H54 (cell line): Measurements from ENCODE around the gene MYRIP.

Experiments
- DNase-seq: peaks from one replicate; pipeline ENCODE4 v3.0.0; 2011; ENCODE audit warnings: low spot score, mixed read lengths; ENCODE audit not compliant: insufficient read length
- FAIRE-seq: peaks from 3 replicates; lab custom pipeline; 2011; peaks lifted over from hg19 to GRCh38; lab: Jason Lieb, UNC
- POLR2A ChIP-seq: IDR thresholded peaks from 2 replicates; pipeline ENCODE4 v1.6.1; 2011; ENCODE audit warnings: low read depth, mild to moderate bottlenecking, low read length

MYRIP gene

GRCh38 chr3:39936848-39937247 lies 127.4 kb downstream of the MYRIP start:
- DNase-seq (no peak), FAIRE-seq (no peak)
- no peak for TF ChIP-seq POLR2A

GRCh38 chr3:39937315-39937714 lies 127.9 kb downstream of the MYRIP start:
- no peak for TF ChIP-seq POLR2A
- DNase-seq (no peak), FAIRE-seq (no peak)

GRCh38 chr3:39937874-39938273 lies 128.5 kb downstream of the MYRIP start:
- TF ChIP-seq POLR2A = no peak
- DNase-seq (no peak), FAIRE-seq (no peak)

- DNase-seq (no peak), FAIRE-seq (no peak)
- TF ChIP-seq POLR2A = no peak
Observed at GRCh38 chr3:39941931-39942330, 132.5 kb downstream of the MYRIP start.

GRCh38 chr3:39960515-39961191 lies 151.2 kb downstream of the MYRIP start:
- FAIRE-seq = no peak

GRCh38 chr3:39961230-39961629 lies 151.8 kb downstream of the MYRIP start:
- TF ChIP-seq POLR2A = no peak
- DNase-seq (no peak), FAIRE-seq (no peak)

More at GRCh38 chr3:39960515-39961191, 151.2 kb downstream of the MYRIP start:
- TF ChIP-seq POLR2A = no peak
- DNase-seq = no peak

GRCh38 chr3:39962581-39962980 lies 153.2 kb downstream of the MYRIP start:
- TF ChIP-seq POLR2A = no peak
- FAIRE-seq = no peak
- no peak for DNase-seq

GRCh38 chr3:39965461-39965860 lies 156.1 kb downstream of the MYRIP start:
- DNase-seq (no peak), FAIRE-seq (no peak)
- TF ChIP-seq POLR2A = no peak

GRCh38 chr3:39965997-39966396 lies 156.6 kb downstream of the MYRIP start:
- DNase-seq (no peak), FAIRE-seq (no peak)
- no peak for TF ChIP-seq POLR2A

GRCh38 chr3:39970982-39971381 lies 161.6 kb downstream of the MYRIP start:
- DNase-seq (no peak), FAIRE-seq (no peak)
- no peak for TF ChIP-seq POLR2A

- no peak for TF ChIP-seq POLR2A
- DNase-seq (no peak), FAIRE-seq (no peak)
Observed at GRCh38 chr3:39971559-39972031, 162.2 kb downstream of the MYRIP start.

GRCh38 chr3:39972508-39972907 lies 163.1 kb downstream of the MYRIP start:
- no peak for TF ChIP-seq POLR2A
- DNase-seq (no peak), FAIRE-seq (no peak)

- no peak for TF ChIP-seq POLR2A
- FAIRE-seq (no peak), DNase-seq (no peak)
Observed at GRCh38 chr3:39977058-39977794, 167.8 kb downstream of the MYRIP start.

GRCh38 chr3:39978308-39978707 lies 168.9 kb downstream of the MYRIP start:
- no peak for FAIRE-seq

More at GRCh38 chr3:39978308-39978707, 168.9 kb downstream of the MYRIP start:
- TF ChIP-seq POLR2A = no peak
- DNase-seq = no peak
